SKM-1 (cell line): Measurements from ENCODE around the gene SRP9.

Experiments used
- DNase-seq: peaks from one replicate; lab custom pipeline; 2025; ENCODE audit not compliant: unreplicated experiment; lab: John Stamatoyannopoulos, UW

SRP9 gene, protein sequence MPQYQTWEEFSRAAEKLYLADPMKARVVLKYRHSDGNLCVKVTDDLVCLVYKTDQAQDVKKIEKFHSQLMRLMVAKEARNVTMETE

GRCh38 chr1:225777583-225778336, at the start of gene SRP9:
Gene SRP9 (plus strand): TSS chr1:225777826. CDS start chr1:225777941, 115 bp downstream.
- peak; percentile 99 for DNase-seq

GRCh38 chr1:225731491-225731890, 46.1 kb upstream of the SRP9 start:
- DNase-seq: no peak

DNA sequence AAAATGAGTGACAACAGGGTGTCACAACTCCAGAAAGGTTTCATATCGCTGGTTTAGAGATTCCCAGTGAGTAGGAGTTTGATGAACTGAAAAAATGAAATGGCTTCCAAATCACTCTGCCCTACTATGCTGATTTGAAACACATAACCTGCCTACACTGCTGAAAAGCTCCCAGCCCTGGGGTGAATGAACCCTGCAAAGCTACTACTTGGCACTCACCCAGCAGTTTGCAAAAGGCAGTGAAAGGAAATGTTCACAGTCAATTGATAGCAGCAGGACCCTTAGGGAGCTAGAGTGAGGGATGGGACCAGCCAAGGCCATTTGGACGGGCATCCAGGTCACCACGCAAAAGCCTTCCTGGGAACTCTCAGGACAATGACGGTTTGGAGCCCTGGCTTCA, 44.4 kb upstream of the SRP9 start:
- no peak for DNase-seq

- no peak for DNase-seq
These were observed 42.1 kb upstream of the SRP9 start for GRCh38 chr1:225735252-225736149.

DNA sequence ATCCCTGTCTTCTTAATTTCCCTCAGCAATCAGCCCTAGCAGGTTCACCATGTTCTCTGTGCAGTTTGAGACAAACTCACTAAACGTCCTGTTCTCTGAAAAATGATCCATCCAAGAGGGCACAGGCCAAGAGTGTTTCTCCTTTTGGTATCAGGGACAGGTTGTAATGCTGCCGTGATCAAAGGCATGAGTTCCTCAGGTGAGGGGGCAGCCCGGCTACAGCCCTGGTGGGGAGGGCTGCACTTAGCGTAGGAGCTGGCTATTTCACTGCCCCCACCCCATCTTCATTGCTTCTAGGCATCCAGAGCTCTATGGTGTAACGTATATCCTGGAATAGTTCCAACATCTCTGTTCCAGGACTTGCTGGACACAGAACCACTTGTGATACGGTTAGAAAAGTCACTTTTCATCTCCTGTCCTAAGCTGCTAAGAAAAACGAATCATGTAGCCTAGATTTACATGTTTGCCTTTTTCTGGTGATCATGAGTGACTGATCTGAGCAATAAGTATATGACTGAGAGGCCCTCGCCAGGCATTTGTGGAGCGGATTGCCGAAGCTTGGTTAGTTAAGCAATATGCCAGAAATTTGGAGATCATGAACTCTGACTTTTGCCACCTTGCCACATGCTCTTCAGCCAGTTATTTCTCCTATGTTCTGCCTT, 41.1 kb upstream of the SRP9 start:
- no peak for DNase-seq

DNA sequence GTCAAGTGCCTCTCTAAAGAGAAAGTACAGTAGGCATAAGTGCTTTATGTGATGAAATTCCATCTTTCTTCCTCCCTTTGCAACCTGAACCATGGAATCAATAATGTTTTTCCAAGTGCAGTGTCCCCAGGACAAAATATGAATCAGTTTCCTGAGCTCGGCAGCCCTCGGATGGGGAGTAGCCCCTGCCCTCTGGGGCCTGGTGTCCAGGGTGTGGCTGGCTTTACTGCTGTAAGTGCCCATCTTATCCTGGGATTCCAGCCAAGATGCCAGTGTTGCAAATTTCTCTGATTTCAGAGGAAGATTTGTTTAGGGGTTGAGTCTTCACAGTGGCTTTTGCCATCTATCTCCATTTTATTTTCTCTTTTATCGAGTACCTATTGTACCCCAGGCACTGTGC, 40.5 kb upstream of the SRP9 start:
- no peak for DNase-seq

DNA sequence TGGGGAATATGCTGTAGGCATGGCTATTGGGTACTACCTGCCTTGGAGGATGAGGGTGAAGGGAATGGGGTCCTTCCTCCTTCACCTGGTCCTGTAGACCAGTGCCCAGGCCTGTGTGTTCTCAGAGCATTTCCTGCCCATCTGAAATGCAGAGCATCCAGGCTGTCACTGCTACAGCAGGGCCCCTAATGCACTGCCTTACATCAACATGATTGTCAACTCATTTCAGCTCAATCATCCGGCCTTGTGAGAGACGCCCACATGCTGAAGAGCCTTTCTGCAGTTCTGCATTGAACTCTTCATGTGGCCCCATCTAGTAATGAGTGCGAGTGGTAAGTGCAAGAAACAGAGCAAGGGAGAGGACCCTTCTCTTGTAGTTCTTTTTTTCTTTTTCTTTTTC, 39.8 kb upstream of the SRP9 start:
- DNase-seq: no peak

GRCh38 chr1:225738763-225739162, 38.9 kb upstream of the SRP9 start:
- no peak for DNase-seq

- DNase-seq: no peak
These were observed 38.0 kb upstream of the SRP9 start for GRCh38 chr1:225739542-225740107.

DNA sequence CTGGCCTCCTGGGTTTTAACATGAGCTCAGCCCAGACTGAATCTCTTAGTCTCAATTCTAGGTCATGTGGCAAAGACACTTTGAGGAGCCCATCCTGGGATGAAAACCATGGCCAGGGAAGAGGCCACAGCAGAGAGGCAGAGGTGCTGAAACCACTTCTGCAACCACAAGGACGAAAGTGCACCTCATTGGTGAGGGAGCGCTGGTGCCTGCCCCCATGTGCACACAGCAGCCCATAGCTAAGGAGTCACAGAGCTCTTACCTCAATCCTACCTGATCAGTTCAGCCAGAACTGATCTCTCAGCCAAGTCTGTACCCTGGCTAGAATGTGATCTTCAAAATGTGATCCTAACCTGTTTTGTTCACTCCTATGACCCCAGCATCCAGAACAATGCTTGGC, 32.9 kb upstream of the SRP9 start:
- no peak for DNase-seq

- DNase-seq: no peak
These were observed 32.4 kb upstream of the SRP9 start for GRCh38 chr1:225745273-225745672.

DNA sequence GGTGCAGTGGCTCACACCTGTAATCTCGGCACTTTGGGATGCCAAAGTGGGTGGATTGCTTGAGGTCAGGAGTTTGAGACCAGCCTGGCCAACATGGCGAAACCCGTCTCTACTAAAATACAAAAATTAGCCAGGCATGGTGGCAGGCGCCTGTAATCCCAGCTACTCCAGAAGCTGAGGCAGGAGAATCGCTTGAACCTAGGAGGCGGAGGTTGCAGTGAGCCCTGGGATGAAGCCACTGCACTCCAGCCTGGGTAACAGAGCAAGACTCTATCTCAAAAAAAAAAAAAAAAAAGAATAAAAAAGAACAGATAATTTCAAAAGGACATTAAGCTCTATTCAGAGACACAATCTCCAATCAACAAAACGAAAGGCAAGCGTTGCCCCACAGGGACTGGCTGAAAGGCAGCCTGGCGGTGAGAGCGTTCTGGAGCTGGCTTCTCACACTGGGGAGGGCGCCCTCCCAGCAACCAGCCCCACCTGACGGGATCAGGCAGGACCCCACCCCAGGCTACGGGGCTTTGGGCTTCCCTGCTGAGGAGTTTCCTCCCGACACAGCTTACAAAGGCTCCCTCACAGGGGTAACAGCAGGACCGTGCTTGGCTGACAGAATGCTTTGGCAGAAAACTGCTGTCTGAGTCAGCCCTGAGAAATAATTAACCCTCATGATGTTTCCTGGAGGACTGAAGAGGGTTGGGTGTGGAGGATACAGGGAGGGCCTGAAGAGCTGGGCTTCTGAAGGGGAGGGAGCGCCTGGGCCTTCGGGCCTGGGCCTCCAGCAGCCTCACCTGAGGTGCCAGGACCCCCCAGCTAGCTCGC, 31.1 kb upstream of the SRP9 start:
- no peak for DNase-seq

GRCh38 chr1:225747566-225747965, 30.1 kb upstream of the SRP9 start:
- DNase-seq: no peak

GRCh38 chr1:225748529-225748928, 29.1 kb upstream of the SRP9 start:
- DNase-seq: no peak

GRCh38 chr1:225749706-225750105, 27.9 kb upstream of the SRP9 start:
- no peak for DNase-seq

DNA sequence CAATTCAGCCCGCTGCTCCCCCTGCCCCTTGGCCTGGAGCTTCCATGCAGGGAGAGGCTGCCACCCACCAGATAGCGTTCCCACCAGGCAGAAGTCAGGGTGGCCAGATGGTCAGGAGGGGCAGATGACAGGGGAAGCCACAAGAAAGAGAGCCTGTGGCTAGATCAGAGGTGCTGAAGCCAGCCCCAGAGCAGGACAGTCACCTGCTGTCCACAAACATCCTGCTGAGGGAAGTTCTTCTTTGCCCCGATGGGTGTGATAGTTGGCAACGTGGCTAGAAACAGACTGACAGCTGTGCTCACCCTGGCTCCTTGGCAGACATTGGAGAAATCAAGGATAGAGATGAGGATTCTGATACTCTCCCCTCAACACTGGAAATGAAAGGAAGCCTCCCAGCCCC, 27.2 kb upstream of the SRP9 start:
- DNase-seq: no peak

DNA sequence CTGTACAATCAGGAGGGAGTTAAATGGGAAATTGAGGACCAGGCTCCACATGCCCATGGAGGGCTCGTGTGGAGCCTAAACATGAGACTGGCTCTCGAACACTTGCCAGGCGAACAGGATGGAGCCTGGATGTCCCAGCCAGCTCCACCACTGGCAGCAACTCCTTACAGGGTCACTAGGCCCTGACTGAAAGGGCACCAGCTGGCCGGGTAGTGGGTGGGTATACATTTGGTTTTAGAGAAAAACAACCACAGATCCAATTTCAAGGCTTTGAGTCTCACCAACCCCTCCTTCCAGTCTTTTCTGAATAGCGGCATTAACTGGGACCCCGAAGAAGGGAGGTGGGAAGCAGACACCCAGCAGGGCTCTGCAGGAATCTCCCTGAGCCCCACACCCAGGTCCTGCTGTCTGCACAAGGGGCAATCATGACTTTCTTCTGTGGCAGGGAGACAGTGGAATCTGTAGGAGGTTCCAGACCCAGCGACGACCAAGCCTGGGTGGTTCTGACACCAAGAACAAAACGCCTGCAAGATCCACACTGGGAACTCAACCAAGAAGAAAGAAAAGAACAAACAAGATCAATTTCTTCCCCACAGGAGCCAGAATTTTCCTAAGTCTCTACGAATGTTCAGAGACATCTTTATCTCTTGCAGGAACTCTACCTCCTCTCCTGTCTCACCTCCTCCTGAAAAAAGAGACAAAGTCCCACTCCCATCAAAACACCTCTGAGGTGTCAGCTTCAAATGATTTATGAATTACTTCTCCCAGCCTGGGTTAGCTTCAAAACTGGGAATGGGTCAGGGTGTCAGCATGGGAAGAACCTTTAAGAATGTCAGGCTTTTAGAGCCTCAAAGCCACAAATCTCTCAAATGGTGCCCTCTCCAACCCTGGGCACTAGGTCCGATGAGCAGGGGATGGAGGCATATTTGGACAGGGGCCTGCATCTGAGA, 26.5 kb upstream of the SRP9 start:
- DNase-seq: no peak

- no peak for DNase-seq
These were observed 25.4 kb upstream of the SRP9 start for GRCh38 chr1:225752245-225752644.

DNA sequence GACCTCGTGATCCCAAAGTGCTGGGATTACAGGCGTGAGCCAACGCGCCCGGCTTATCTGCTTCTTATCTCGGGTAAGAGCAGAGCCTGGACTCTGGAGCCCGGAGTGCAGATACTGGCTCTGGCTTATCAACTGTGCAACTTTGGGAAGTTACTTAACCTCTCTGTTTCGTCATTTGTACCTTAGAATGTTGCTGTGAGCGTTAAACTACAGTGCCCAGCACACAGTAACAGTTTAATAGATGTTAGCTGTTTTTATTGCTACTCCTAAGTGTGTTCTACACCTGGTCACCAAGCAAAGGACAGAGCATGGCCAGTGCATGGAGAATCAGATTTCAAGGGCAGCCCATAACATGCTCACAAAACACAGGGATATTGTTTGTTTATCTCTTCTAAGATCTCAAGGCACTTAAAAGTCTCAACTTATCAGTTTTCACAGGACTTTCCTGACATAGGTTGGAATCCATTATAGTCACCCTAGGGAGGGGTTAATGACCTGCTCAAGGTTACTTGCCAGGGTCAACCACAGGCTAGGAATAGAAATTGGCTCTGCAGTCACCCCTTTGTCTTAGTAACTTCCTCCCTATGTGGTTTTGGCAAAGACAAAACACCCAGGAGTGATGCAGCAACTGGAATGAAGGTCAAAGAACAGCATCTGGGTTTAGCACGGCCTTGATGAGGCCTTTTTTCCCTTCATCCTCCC, 22.5 kb upstream of the SRP9 start:
- DNase-seq: peak; percentile 92
